ENCODE data around the gene SUSD2. TPM values are rescaled to one million over a fixed set of nuclear protein-coding genes. Genes with fewer than 3 reads are reported as not detected.
"Not testable (repeated sequence)": the region's sequence is repeated elsewhere in the genome, so short reads cannot be mapped to it uniquely, and the experiment has no call there.

The SUSD2 gene
- total and polyA plus RNA-seq, 4 donors: 0.14 to 2.5 (median 0.52) TPM

GRCh38 chr22:24235315-24235714 lies 54.0 kb downstream of the SUSD2 start:
- H3K4me3 ChIP-seq (ENCODE audit: low read depth in 1 of 3, low read length in 3 of 3): no peak overlapping the region
- no peak overlapping the region for H3K9ac ChIP-seq (ENCODE audit: low read depth in 1 of 2, low read length in 2 of 2)
- no peak for TF ChIP-seq YY1 (IDR thresholded peaks at IDR 0.05)
- no peak for TF ChIP-seq TAF1 (conservative IDR thresholded peaks at IDR 0.05)
- H3K9me3 ChIP-seq (ENCODE audit: control insufficient read depth in 4 of 4, low read length in 3 of 4): no peaks in the 10 kb centered on the region
- WGBS: 83% methylated on average over 4 of the region's 4 CpGs
- peak overlapping the region in 1 of 2 donors; percentile 37 for H3K27ac ChIP-seq (ENCODE audit: low read depth in 1 of 2, low read length in 2 of 2)
- DNase-seq (ENCODE audit: low spot score): no peak
- H3K27me3 ChIP-seq (ENCODE audit: control insufficient read depth in 4 of 4, insufficient read depth in 4 of 4, low read length in 3 of 4): no peaks in the 10 kb centered on the region
- H3K36me3 ChIP-seq (ENCODE audit: control insufficient read depth in 4 of 4, insufficient read depth in 3 of 4, low read depth in 1 of 4, low read length in 3 of 4): peaks cover 0 to 1% (median 0%) of the 10 kb centered on the region in 4 donors
- H3K4me1 ChIP-seq (ENCODE audit: control insufficient read depth in 4 of 4, insufficient read depth in 4 of 4, low read length in 3 of 4): no peaks in the 10 kb centered on the region

- TF ChIP-seq FOXA2 (IDR thresholded peaks at IDR 0.05): no peak
- TF ChIP-seq JUND (IDR thresholded peaks at IDR 0.05): no peak
- no peak for TF ChIP-seq REST (IDR thresholded peaks at IDR 0.05)
- TF ChIP-seq HNF4A (conservative IDR thresholded peaks at IDR 0.05): no peak
- no peak for TF ChIP-seq CTCF (IDR thresholded peaks at IDR 0.05; ENCODE audit: low read depth, low read length, missing input control)
- no peak for TF ChIP-seq RAD21 (IDR thresholded peaks at IDR 0.05)
- TF ChIP-seq GABPA (IDR thresholded peaks at IDR 0.05 in 1 of 2, conservative IDR thresholded peaks at IDR 0.05 in 1 of 2): no peak
- no peak for DNase-seq (ENCODE audit: low spot score)
- Histone ChIP-seq H3K9ac (ENCODE audit: low read depth in 1 of 2, low read length in 2 of 2) (no peak overlapping the region), H3K27ac (ENCODE audit: low read depth in 1 of 2, low read length in 2 of 2) (no peak overlapping the region), H3K4me3 (ENCODE audit: low read depth in 1 of 3, low read length in 3 of 3) (no peak overlapping the region), H3K27me3 (ENCODE audit: control insufficient read depth in 4 of 4, insufficient read depth in 4 of 4, low read length in 3 of 4) (no peaks in the 10 kb centered on the region), H3K36me3 (ENCODE audit: control insufficient read depth in 4 of 4, insufficient read depth in 3 of 4, low read depth in 1 of 4, low read length in 3 of 4) (no peaks in the 10 kb centered on the region), H3K9me3 (ENCODE audit: control insufficient read depth in 4 of 4, low read length in 3 of 4) (no peaks in the 10 kb centered on the region), H3K4me1 (ENCODE audit: control insufficient read depth in 4 of 4, insufficient read depth in 4 of 4, low read length in 3 of 4) (no peaks in the 10 kb centered on the region)
- WGBS: 83% methylated on average over 4 of the region's 4 CpGs
Measured at GRCh38 chr22:24236656-24237055, 55.4 kb downstream of the SUSD2 start.

GRCh38 chr22:24238101-24238694 lies 56.9 kb downstream of the SUSD2 start:
- WGBS: 93% methylated on average over 13 of the region's 13 CpGs
- not testable (repeated sequence) for H3K4me3 ChIP-seq (ENCODE audit: low read depth in 1 of 3, low read length in 3 of 3); H3K27me3 ChIP-seq (ENCODE audit: control insufficient read depth in 4 of 4, insufficient read depth in 4 of 4, low read length in 3 of 4); H3K9ac ChIP-seq (ENCODE audit: low read depth in 1 of 2, low read length in 2 of 2); DNase-seq (ENCODE audit: low spot score); H3K36me3 ChIP-seq (ENCODE audit: control insufficient read depth in 4 of 4, insufficient read depth in 3 of 4, low read depth in 1 of 4, low read length in 3 of 4); H3K9me3 ChIP-seq (ENCODE audit: control insufficient read depth in 4 of 4, low read length in 3 of 4); H3K27ac ChIP-seq (ENCODE audit: low read depth in 1 of 2, low read length in 2 of 2); H3K4me1 ChIP-seq (ENCODE audit: control insufficient read depth in 4 of 4, insufficient read depth in 4 of 4, low read length in 3 of 4)

Other genes starting within 250 kb of the SUSD2 start
- 10 to 100 TPM in 1 of 2 donors, 1 to 10 TPM in 1; 8.0 to 12.7 TPM for gene GSTT2B, start 220.3 kb upstream of the SUSD2 start, total RNA-seq
- gene GSTT2B, start 220.3 kb upstream of the SUSD2 start, polyA plus RNA-seq: 10 to 100 TPM in 1 of 2 donors, 1 to 10 TPM in 1; 9.9 to 16.8 TPM
- gene DDTL, start 214.6 kb upstream of the SUSD2 start, total RNA-seq: 1 to 10 TPM; 6.3 to 9.5 TPM
- gene DDTL, start 214.6 kb upstream of the SUSD2 start, polyA plus RNA-seq: 10 to 100 TPM in 1 of 2 donors, 1 to 10 TPM in 1; 7.0 to 18.7 TPM
- 100 to 1,000 TPM; 352 to 460 TPM for gene DDT, start 207.0 kb upstream of the SUSD2 start, total RNA-seq
- 1,000 to 10,000 TPM; 1,143 to 1,291 TPM for gene DDT, start 207.0 kb upstream of the SUSD2 start, polyA plus RNA-seq
- under 1 TPM; 0.19 to 0.92 TPM for gene GSTT2, start 201.4 kb upstream of the SUSD2 start, total RNA-seq
- gene GSTT2, start 201.4 kb upstream of the SUSD2 start, polyA plus RNA-seq: 1 to 10 TPM in 1 of 2 donors, under 1 TPM in 1; 0.37 to 1.2 TPM
- not detected for gene GSTT4, start 176.0 kb upstream of the SUSD2 start, total RNA-seq
- gene GSTT4, start 176.0 kb upstream of the SUSD2 start, polyA plus RNA-seq: not detected
- 10 to 100 TPM; 15.4 to 27.8 TPM for gene CABIN1, start 170.2 kb upstream of the SUSD2 start, total RNA-seq
- 1 to 10 TPM; 6.8 to 9.3 TPM for gene CABIN1, start 170.2 kb upstream of the SUSD2 start, polyA plus RNA-seq
- 10 to 100 TPM in 1 of 2 donors, 1 to 10 TPM in 1; 6.3 to 20.7 TPM for gene GGT5, start 63.6 kb downstream of the SUSD2 start, total RNA-seq
- 10 to 100 TPM; 19.6 to 35.0 TPM for gene GGT5, start 63.6 kb downstream of the SUSD2 start, polyA plus RNA-seq
- 10 to 100 TPM; 16.3 to 22.3 TPM for gene SPECC1L, start 89.3 kb downstream of the SUSD2 start, total RNA-seq
- gene SPECC1L, start 89.3 kb downstream of the SUSD2 start, polyA plus RNA-seq: 1 to 10 TPM; 5.4 to 8.2 TPM
- 1 to 10 TPM; 4.4 to 5.4 TPM for gene ADORA2A, start 246.1 kb downstream of the SUSD2 start, total RNA-seq
- gene ADORA2A, start 246.1 kb downstream of the SUSD2 start, polyA plus RNA-seq: 1 to 10 TPM; 3.4 to 3.5 TPM